Keratinocyte (primary cell): ENCODE results near the gene KAT6B.

ENCODE experiments used
- EZH2 ChIP-seq: IDR thresholded peaks from one replicate; pipeline ENCODE4 v1.6.1; 2012; ENCODE audit warnings: inconsistent platforms, mild to moderate bottlenecking, low read length, moderate library complexity
- TF ChIP-seq, protein P1 (sequence below), 3 experiments: IDR thresholded peaks in 1 of 3; conservative IDR thresholded peaks in 1 of 3; optimal IDR thresholded peaks in 1 of 3; 2 replicates in 2 of 3; 3 replicates in 1 of 3; pipeline versions ENCODE3 to v1.5.1; 2011; ENCODE audit warnings: low read length in 3 of 3, mild to moderate bottlenecking in 3 of 3, moderate library complexity in 2 of 3, control low read depth in 1 of 3, inconsistent platforms in 1 of 3; ENCODE audit not compliant: insufficient read depth in 2 of 3; ENCODE audit errors: extremely low read depth in 1 of 3

DNA sequence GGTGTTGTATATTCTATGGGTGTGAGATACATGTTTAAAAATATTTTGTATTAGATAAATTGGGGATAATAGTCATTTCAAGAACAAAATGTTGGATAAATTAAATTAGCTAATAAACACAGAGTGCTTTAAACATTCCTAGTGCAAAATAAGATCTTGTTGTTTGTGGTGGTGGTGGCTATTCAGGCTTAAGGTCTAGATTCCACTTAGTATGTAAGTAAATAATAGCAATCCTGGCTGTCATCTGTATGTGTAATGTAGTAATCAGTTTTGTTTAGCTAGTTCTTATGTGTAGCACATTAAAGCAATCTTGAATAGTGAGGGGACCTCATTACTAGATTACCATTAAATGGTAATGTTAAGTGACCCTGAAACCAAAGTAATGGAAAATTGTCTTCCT lies 48.7 kb downstream of the KAT6B start:
- TF ChIP-seq, protein P1, sequence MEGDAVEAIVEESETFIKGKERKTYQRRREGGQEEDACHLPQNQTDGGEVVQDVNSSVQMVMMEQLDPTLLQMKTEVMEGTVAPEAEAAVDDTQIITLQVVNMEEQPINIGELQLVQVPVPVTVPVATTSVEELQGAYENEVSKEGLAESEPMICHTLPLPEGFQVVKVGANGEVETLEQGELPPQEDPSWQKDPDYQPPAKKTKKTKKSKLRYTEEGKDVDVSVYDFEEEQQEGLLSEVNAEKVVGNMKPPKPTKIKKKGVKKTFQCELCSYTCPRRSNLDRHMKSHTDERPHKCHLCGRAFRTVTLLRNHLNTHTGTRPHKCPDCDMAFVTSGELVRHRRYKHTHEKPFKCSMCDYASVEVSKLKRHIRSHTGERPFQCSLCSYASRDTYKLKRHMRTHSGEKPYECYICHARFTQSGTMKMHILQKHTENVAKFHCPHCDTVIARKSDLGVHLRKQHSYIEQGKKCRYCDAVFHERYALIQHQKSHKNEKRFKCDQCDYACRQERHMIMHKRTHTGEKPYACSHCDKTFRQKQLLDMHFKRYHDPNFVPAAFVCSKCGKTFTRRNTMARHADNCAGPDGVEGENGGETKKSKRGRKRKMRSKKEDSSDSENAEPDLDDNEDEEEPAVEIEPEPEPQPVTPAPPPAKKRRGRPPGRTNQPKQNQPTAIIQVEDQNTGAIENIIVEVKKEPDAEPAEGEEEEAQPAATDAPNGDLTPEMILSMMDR (optimal IDR thresholded peaks at IDR 0.05 in 1 of 3, IDR thresholded peaks at IDR 0.05 in 1 of 3, conservative IDR thresholded peaks at IDR 0.05 in 1 of 3; ENCODE audit: extremely low read depth in 1 of 3, insufficient read depth in 2 of 3, low read length in 3 of 3) = no peak
- no peak for TF ChIP-seq EZH2
